Small intestine (tissue), 7 donors: Measurements from ENCODE around the gene POLR2C. TPM values are rescaled to one million over a fixed set of nuclear protein-coding genes. Genes with fewer than 3 reads are reported as not detected.
A peak's percentile ranks its signal among the peaks of the same experiment; 100 is the strongest.

Experiments
- DNase-seq, 2 donors: peaks; one replicate each; pipeline versions ENCODE4 v3.0.0 to v3.0.0-alpha.2; 2013
- FAIRE-seq: peaks from 2 replicates; lab custom pipeline; 2012; peaks lifted over from hg19 to GRCh38; lab: Jason Lieb, UNC
- H3K27ac ChIP-seq, 3 donors: one replicate each; pipeline ENCODE4 v1.5.1; 2013; ENCODE audit warnings: low read length in 2 of 3, mild to moderate bottlenecking in 2 of 3, control low read depth in 1 of 3, inconsistent platforms in 1 of 3, low read depth in 1 of 3, moderate library complexity in 1 of 3
- H3K27me3 ChIP-seq, 3 donors: one replicate each; pipeline ENCODE4 v1.6.1; 2013; ENCODE audit warnings: low read length in 3 of 3, inconsistent platforms in 1 of 3; ENCODE audit not compliant: control insufficient read depth in 3 of 3, insufficient read depth in 3 of 3
- H3K36me3 ChIP-seq, 3 donors: one replicate each; pipeline ENCODE4 v1.6.1; 2013; ENCODE audit warnings: low read length in 3 of 3, inconsistent platforms in 1 of 3, low read depth in 1 of 3, mild to moderate bottlenecking in 1 of 3, moderate library complexity in 1 of 3; ENCODE audit not compliant: control insufficient read depth in 3 of 3, insufficient read depth in 2 of 3
- H3K4me1 ChIP-seq, 3 donors: one replicate each; pipeline ENCODE4 v1.6.1; 2013; ENCODE audit warnings: low read length in 2 of 3, inconsistent platforms in 1 of 3, low read depth in 1 of 3, mild to moderate bottlenecking in 1 of 3, moderate library complexity in 1 of 3; ENCODE audit not compliant: control insufficient read depth in 3 of 3, insufficient read depth in 2 of 3
- H3K4me3 ChIP-seq, 3 donors: one replicate each; pipeline ENCODE4 v1.5.1; 2013; ENCODE audit warnings: low read length in 3 of 3, control low read depth in 1 of 3, inconsistent platforms in 1 of 3, low read depth in 1 of 3, mild to moderate bottlenecking in 1 of 3, moderate library complexity in 1 of 3
- H3K9me3 ChIP-seq, 2 donors: one replicate each; pipeline ENCODE4 v1.6.1; 2013; ENCODE audit warnings: low read depth in 1 of 2, low read length in 1 of 2; ENCODE audit not compliant: control insufficient read depth in 2 of 2, insufficient read depth in 1 of 2
- WGBS, 3 donors: extraction: QIAGEN DNeasy Blood & Tissue Kit; methylation state at CpG; one replicate each; pipeline ENCODE4 v1.1.7; 2013; 5-methylcytosine and 5-hydroxymethylcytosine counted together
- polyA plus RNA-seq, 4 donors: library from polyadenylated mRNA; stranded (reverse) in 3 of 4; unstranded in 1 of 4; fragments of 200-250 nt in 3 of 4; fragments of 120-200 nt in 1 of 4; gene quantifications; one replicate each; pipeline versions ENCODE4 v1.2.1 to v1.2.3, GENCODE V29; 2013
- donor health status: healthy with polysubstance abuse.
- donor health status: control.
- donor health status: control.
- donor health status: Bipolar disorder and iron deficiency.
- donor health status: healthy.

POLR2C gene
- polyA plus RNA-seq, 4 donors: 51.7 to 86.8 (median 61.4) TPM

GRCh38 chr16:57478396-57479204 lies 16.1 kb downstream of the POLR2C start:
- DNase-seq (no peak), FAIRE-seq (no peak)
- WGBS, 3 donors: 33 to 41% (median 36%) methylated on average over 15 of the region's 15 CpGs
- H3K9me3 ChIP-seq: no peaks in the 10 kb centered on the region
- H3K27me3 ChIP-seq: no peaks in the 10 kb centered on the region
- peaks cover 0 to 69% (median 0%) of the 10 kb centered on the region in 3 donors for H3K4me1 ChIP-seq
- peak overlapping the region in 1 of 3 donors; percentile 83 for H3K27ac ChIP-seq
- H3K4me3 ChIP-seq: peak overlapping the region in 2 of 3 donors; percentile 56 to 67
- peaks cover 0 to 73% (median 0%) of the 10 kb centered on the region in 3 donors for H3K36me3 ChIP-seq

- peak overlapping the region; percentile 83 to 94 (median 84) for H3K27ac ChIP-seq
- FAIRE-seq (no peak), DNase-seq (peak; percentile 88 to 92)
- H3K27me3 ChIP-seq: no peaks in the 10 kb centered on the region
- H3K4me3 ChIP-seq: peak overlapping the region in 2 of 3 donors; percentile 56 to 67
- no peaks in the 10 kb centered on the region for H3K9me3 ChIP-seq
- WGBS, 3 donors: 7 to 23% (median 19%) methylated on average over 32 to 36 of the region's 36 CpGs
- H3K4me1 ChIP-seq: peaks cover 0 to 76% (median 3%) of the 10 kb centered on the region in 3 donors
- peaks cover 0 to 76% (median 0%) of the 10 kb centered on the region in 3 donors for H3K36me3 ChIP-seq
These were observed 16.9 kb downstream of the POLR2C start for GRCh38 chr16:57479205-57479975.

- WGBS, 3 donors: 16 to 31% (median 31%) methylated on average over 14 to 15 of the region's 15 CpGs
- FAIRE-seq: no peak
- peak overlapping the region in 2 of 3 donors; percentile 56 to 67 for H3K4me3 ChIP-seq
These were observed 17.7 kb downstream of the POLR2C start for GRCh38 chr16:57479976-57480753.

GRCh38 chr16:57480754-57481230 lies 18.3 kb downstream of the POLR2C start:
- Histone ChIP-seq H3K9me3 (no peaks in the 10 kb centered on the region), H3K4me3 (no peak overlapping the region), H3K36me3 (peaks cover 0 to 62% (median 0%) of the 10 kb centered on the region in 3 donors), H3K27ac (peak overlapping the region; percentile 83 to 86 (median 84)), H3K27me3 (no peaks in the 10 kb centered on the region), H3K4me1 (peaks cover 0 to 74% (median 7%) of the 10 kb centered on the region in 3 donors)
- WGBS, 3 donors: 37 to 64% (median 56%) methylated on average over 5 to 6 of the region's 6 CpGs
- no peak for FAIRE-seq
- DNase-seq: no peak

More at GRCh38 chr16:57479976-57480753, 17.7 kb downstream of the POLR2C start:
- Histone ChIP-seq H3K27ac (peak overlapping the region; percentile 83 to 94 (median 84)), H3K9me3 (no peaks in the 10 kb centered on the region), H3K36me3 (peaks cover 0 to 68% (median 0%) of the 10 kb centered on the region in 3 donors), H3K27me3 (no peaks in the 10 kb centered on the region), H3K4me1 (peaks cover 0 to 76% (median 7%) of the 10 kb centered on the region in 3 donors)
- peak; percentile 95 to 96 for DNase-seq

GRCh38 chr16:57481421-57481820 lies 18.9 kb downstream of the POLR2C start:
- FAIRE-seq (no peak), DNase-seq (no peak)
- peak overlapping the region in 2 of 3 donors; percentile 83 to 86 for H3K27ac ChIP-seq
- H3K27me3 ChIP-seq: no peaks in the 10 kb centered on the region
- no peak overlapping the region for H3K4me3 ChIP-seq
- 80 to 90% (median 85%) methylated on average over 4 of the region's 4 CpGs for WGBS, 3 donors
- H3K9me3 ChIP-seq: no peaks in the 10 kb centered on the region
- peaks cover 0 to 68% (median 7%) of the 10 kb centered on the region in 3 donors for H3K4me1 ChIP-seq
- H3K36me3 ChIP-seq: peaks cover 0 to 56% (median 0%) of the 10 kb centered on the region in 3 donors

GRCh38 chr16:57482845-57483545 lies 20.5 kb downstream of the POLR2C start:
- peak overlapping the region in 1 of 3 donors; percentile 82 for H3K27ac ChIP-seq
- DNase-seq: peak; percentile 44 to 79
- 67 to 75% (median 71%) methylated on average over 14 of the region's 14 CpGs for WGBS, 3 donors
- H3K4me3 ChIP-seq: no peak overlapping the region
- no peaks in the 10 kb centered on the region for H3K9me3 ChIP-seq
- no peak for FAIRE-seq
- peaks cover 0 to 40% (median 0%) of the 10 kb centered on the region in 3 donors for H3K36me3 ChIP-seq
- H3K4me1 ChIP-seq: peaks cover 0 to 60% (median 7%) of the 10 kb centered on the region in 3 donors
- H3K27me3 ChIP-seq: no peaks in the 10 kb centered on the region

GRCh38 chr16:57483725-57484514 lies 21.4 kb downstream of the POLR2C start:
- FAIRE-seq (no peak), DNase-seq (peak; percentile 59 to 68)
- peak overlapping the region in 2 of 3 donors; percentile 27 to 91 for H3K4me3 ChIP-seq
- peaks cover 0 to 31% (median 0%) of the 10 kb centered on the region in 3 donors for H3K36me3 ChIP-seq
- H3K27ac ChIP-seq: peak overlapping the region in 2 of 3 donors; percentile 82 to 86
- WGBS, 3 donors: 32 to 70% (median 59%) methylated on average over 17 to 19 of the region's 19 CpGs
- H3K27me3 ChIP-seq: no peaks in the 10 kb centered on the region
- H3K9me3 ChIP-seq: no peaks in the 10 kb centered on the region
- peaks cover 0 to 52% (median 7%) of the 10 kb centered on the region in 3 donors for H3K4me1 ChIP-seq
